GM12878 (cell line): ENCODE results near the gene CCDC136. TPM values are rescaled to one million over a fixed set of nuclear protein-coding genes. Genes with fewer than 3 reads are reported as not detected.

Experiments used
- BCL11A ChIP-seq: IDR thresholded peaks from 2 replicates; pipeline ENCODE4 v1.6.1; 2011; ENCODE audit warnings: low read depth, low read length
- BCL3 ChIP-seq: IDR thresholded peaks from 2 replicates; pipeline ENCODE4 v1.6.1; 2011; ENCODE audit warnings: borderline replicate concordance, low read depth, mild to moderate bottlenecking, moderate library complexity, low read length; ENCODE audit not compliant: insufficient read depth, poor library complexity, severe bottlenecking
- CBX3 ChIP-seq: fragments of 200-600 bp; sonication (generic); IDR thresholded peaks from 2 replicates; pipeline ENCODE4 v1.6.1; 2016; ENCODE audit warnings: low read depth, borderline replicate concordance
- EED ChIP-seq: sonication (generic); IDR thresholded peaks from 2 replicates; pipeline ENCODE4 v1.6.1; 2016; ENCODE audit warnings: antibody characterized with exemption, low read depth
- HCFC1 ChIP-seq: fragments of 150-350 bp; IDR thresholded peaks from 2 replicates; pipeline ENCODE4 v1.6.1; 2014; ENCODE audit warnings: low read length
- PML ChIP-seq: IDR thresholded peaks from 2 replicates; pipeline ENCODE4 v1.6.1; 2012; ENCODE audit warnings: low read length, inconsistent platforms
- SMAD5 ChIP-seq: IDR thresholded peaks from 2 replicates; pipeline ENCODE4 v1.6.1; 2016; ENCODE audit warnings: antibody characterized with exemption, low read depth
- WRNIP1 ChIP-seq: IDR thresholded peaks from 2 replicates; pipeline ENCODE4 v1.6.1; 2011; ENCODE audit warnings: low read depth, low read length, improper control_type of control experiment, borderline replicate concordance
- YY1 ChIP-seq: IDR thresholded peaks from 2 replicates; pipeline ENCODE4 v1.6.1; 2011; ENCODE audit warnings: low read depth, mild to moderate bottlenecking, low read length
- ZNF207 ChIP-seq: fragments of 450-650 bp; IDR thresholded peaks from 2 replicates; pipeline ENCODE4 v1.6.1; 2014; ENCODE audit warnings: antibody characterized with exemption, mild to moderate bottlenecking, borderline replicate concordance
- polyA plus RNA-seq, 11 experiments: library from polyadenylated mRNA; depleted of rRNA in 4 of 11; unstranded in 6 of 11; stranded (reverse) in 5 of 11; fragments of >200 nt; fragmentation: Nextera tagmentation in 4 of 11; fragmentation: Illumina TruSeq in 1 of 11; extraction: Ambion mirVana in 4 of 11; extraction: Trizol in 1 of 11; gene quantifications; 1 replicate in 1 of 11; 2 replicates in 10 of 11; pipeline versions ENCODE4 v1.2.1 to v1.2.3, GENCODE V29; 2011 to 2016; ENCODE audit warnings: inconsistent platforms in 2 of 11, missing spikeins in 2 of 11, low read depth in 1 of 11
- total RNA-seq, 4 experiments: library from RNA; depleted of rRNA in 3 of 4; stranded (reverse); fragments of >200 nt in 3 of 4; fragmentation: Illumina TruSeq in 1 of 4; extraction: Trizol in 1 of 4; gene quantifications; 2 replicates each; pipeline versions ENCODE4 v1.2.1 to v1.2.3, GENCODE V29; 2013 to 2021
- TF ChIP-seq, protein P1 (sequence below): fragments of 450-650 bp; IDR thresholded peaks from 2 replicates; pipeline ENCODE4 v1.6.1; 2018; ENCODE audit warnings: mild to moderate bottlenecking, low read depth, moderate library complexity; ENCODE audit not compliant: partially characterized antibody
- TF ChIP-seq, protein P2 (sequence below): fragments of 450-650 bp; IDR thresholded peaks from 2 replicates; pipeline ENCODE4 v1.6.1; 2017; ENCODE audit warnings: mild to moderate bottlenecking
- TF ChIP-seq, protein P3 (sequence below): fragments of 450-650 bp; formaldehyde crosslinking; IDR thresholded peaks from 2 replicates; pipeline ENCODE4 v1.4.0; 2022; ENCODE audit warnings: mild to moderate bottlenecking, moderate library complexity
- TF ChIP-seq, protein P4 (sequence below), 3 experiments: IDR thresholded peaks in 2 of 3; conservative IDR thresholded peaks in 1 of 3; 2 replicates each; pipeline ENCODE4 v1.5.1; 2011; ENCODE audit warnings: low read depth in 3 of 3, low read length in 3 of 3, mild to moderate bottlenecking in 3 of 3, control low read depth in 2 of 3, moderate library complexity in 2 of 3, inconsistent platforms in 1 of 3, mixed read lengths in 1 of 3; ENCODE audit not compliant: control insufficient read depth in 2 of 3, insufficient read depth in 1 of 3; ENCODE audit errors: extremely low read depth in 1 of 3

CCDC136 gene
- total and polyA plus RNA-seq, 10 of the 15 experiments (the other 5 are each of a cell fraction or from before 2014, with no cell fraction given): 0.32 to 4.8 (median 1.5) TPM

DNA sequence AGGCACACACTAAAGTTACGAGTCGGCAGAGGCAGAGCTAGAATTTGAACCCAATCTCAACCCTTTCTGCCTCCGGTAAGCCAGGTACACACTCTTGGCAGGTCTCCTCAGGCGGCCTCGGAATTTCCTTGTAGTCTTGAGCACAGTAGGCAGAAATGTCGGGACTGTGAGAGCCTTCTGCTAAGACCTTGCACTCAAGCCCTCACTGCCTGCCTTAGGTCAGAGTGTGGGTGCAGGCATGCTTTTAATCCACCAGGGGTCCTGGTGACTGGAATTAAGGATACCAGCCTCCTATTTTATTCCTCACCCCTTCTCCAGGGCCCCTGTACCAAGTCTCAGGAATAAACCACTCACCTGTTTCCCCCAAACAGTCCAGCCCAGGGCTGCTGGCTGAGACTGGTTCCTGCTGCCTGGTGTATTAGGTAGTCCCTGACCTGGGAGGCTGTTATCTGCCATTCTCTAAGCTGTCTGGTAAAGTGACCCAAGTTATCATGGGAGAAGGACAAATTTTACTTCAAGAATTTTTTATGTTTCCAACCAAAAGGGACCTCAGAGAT lies 71.7 kb downstream of the CCDC136 start (continued):
- TF ChIP-seq BCL3 (no peak), SMAD5 (no peak), ZNF207 (no peak), WRNIP1 (no peak), BCL11A (no peak), PML (no peak), EED (0 out of 2 replicates have a peak, but pooled peaks have one; percentile 22), HCFC1 (peak; percentile 14; the same call in 1 of the 2 replicates), YY1 (0 out of 2 replicates have a peak, but pooled peaks have one; percentile 43), CBX3 (no peak)
- TF ChIP-seq, protein P1, sequence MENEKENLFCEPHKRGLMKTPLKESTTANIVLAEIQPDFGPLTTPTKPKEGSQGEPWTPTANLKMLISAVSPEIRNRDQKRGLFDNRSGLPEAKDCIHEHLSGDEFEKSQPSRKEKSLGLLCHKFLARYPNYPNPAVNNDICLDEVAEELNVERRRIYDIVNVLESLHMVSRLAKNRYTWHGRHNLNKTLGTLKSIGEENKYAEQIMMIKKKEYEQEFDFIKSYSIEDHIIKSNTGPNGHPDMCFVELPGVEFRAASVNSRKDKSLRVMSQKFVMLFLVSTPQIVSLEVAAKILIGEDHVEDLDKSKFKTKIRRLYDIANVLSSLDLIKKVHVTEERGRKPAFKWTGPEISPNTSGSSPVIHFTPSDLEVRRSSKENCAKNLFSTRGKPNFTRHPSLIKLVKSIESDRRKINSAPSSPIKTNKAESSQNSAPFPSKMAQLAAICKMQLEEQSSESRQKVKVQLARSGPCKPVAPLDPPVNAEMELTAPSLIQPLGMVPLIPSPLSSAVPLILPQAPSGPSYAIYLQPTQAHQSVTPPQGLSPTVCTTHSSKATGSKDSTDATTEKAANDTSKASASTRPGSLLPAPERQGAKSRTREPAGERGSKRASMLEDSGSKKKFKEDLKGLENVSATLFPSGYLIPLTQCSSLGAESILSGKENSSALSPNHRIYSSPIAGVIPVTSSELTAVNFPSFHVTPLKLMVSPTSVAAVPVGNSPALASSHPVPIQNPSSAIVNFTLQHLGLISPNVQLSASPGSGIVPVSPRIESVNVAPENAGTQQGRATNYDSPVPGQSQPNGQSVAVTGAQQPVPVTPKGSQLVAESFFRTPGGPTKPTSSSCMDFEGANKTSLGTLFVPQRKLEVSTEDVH: no peak
- TF ChIP-seq, protein P2, sequence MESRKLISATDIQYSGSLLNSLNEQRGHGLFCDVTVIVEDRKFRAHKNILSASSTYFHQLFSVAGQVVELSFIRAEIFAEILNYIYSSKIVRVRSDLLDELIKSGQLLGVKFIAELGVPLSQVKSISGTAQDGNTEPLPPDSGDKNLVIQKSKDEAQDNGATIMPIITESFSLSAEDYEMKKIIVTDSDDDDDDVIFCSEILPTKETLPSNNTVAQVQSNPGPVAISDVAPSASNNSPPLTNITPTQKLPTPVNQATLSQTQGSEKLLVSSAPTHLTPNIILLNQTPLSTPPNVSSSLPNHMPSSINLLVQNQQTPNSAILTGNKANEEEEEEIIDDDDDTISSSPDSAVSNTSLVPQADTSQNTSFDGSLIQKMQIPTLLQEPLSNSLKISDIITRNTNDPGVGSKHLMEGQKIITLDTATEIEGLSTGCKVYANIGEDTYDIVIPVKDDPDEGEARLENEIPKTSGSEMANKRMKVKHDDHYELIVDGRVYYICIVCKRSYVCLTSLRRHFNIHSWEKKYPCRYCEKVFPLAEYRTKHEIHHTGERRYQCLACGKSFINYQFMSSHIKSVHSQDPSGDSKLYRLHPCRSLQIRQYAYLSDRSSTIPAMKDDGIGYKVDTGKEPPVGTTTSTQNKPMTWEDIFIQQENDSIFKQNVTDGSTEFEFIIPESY: no peak
- TF ChIP-seq, protein P3, sequence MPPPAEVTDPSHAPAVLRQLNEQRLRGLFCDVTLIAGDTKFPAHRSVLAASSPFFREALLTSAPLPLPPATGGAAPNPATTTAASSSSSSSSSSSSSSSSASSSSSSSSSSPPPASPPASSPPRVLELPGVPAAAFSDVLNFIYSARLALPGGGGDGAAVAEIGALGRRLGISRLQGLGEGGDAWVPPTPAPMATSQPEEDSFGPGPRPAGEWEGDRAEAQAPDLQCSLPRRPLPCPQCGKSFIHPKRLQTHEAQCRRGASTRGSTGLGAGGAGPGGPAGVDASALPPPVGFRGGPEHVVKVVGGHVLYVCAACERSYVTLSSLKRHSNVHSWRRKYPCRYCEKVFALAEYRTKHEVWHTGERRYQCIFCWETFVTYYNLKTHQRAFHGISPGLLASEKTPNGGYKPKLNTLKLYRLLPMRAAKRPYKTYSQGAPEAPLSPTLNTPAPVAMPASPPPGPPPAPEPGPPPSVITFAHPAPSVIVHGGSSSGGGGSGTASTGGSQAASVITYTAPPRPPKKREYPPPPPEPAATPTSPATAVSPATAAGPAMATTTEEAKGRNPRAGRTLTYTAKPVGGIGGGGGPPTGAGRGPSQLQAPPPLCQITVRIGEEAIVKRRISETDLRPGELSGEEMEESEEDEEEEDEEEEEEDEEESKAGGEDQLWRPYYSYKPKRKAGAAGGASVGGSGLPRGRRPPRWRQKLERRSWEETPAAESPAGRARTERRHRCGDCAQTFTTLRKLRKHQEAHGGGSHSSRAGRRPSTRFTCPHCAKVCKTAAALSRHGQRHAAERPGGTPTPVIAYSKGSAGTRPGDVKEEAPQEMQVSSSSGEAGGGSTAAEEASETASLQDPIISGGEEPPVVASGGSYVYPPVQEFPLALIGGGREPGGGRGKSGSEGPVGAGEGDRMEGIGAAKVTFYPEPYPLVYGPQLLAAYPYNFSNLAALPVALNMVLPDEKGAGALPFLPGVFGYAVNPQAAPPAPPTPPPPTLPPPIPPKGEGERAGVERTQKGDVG (CRISPR knock-in tag): no peak
- TF ChIP-seq, protein P4, sequence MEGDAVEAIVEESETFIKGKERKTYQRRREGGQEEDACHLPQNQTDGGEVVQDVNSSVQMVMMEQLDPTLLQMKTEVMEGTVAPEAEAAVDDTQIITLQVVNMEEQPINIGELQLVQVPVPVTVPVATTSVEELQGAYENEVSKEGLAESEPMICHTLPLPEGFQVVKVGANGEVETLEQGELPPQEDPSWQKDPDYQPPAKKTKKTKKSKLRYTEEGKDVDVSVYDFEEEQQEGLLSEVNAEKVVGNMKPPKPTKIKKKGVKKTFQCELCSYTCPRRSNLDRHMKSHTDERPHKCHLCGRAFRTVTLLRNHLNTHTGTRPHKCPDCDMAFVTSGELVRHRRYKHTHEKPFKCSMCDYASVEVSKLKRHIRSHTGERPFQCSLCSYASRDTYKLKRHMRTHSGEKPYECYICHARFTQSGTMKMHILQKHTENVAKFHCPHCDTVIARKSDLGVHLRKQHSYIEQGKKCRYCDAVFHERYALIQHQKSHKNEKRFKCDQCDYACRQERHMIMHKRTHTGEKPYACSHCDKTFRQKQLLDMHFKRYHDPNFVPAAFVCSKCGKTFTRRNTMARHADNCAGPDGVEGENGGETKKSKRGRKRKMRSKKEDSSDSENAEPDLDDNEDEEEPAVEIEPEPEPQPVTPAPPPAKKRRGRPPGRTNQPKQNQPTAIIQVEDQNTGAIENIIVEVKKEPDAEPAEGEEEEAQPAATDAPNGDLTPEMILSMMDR (IDR thresholded peaks at IDR 0.05 in 2 of 3, conservative IDR thresholded peaks at IDR 0.05 in 1 of 3; ENCODE audit: control insufficient read depth in 2 of 3, extremely low read depth in 1 of 3, insufficient read depth in 1 of 3, low read depth in 3 of 3, low read length in 3 of 3): peak; percentile 44 to 61 (median 61)
- TF ChIP-seq, all 136 proteins: peak for 6
